GM12872 (cell line): Measurements from ENCODE around the gene EVI5L.

ENCODE experiments used
- CTCF ChIP-seq: IDR thresholded peaks from 3 replicates; pipeline ENCODE4 v1.5.1; 2011; ENCODE audit warnings: low read depth, mild to moderate bottlenecking, low read length, moderate library complexity; ENCODE audit not compliant: insufficient read depth

Gene EVI5L

GRCh38 chr19:7831452-7831851 lies 1.4 kb downstream of the EVI5L start:
- TF ChIP-seq CTCF: peak; percentile 26; the same call in 1 of the 3 replicates

GRCh38 chr19:7832009-7832408 lies 2.0 kb downstream of the EVI5L start:
- no peak for TF ChIP-seq CTCF

- TF ChIP-seq CTCF: no peak
Observed at GRCh38 chr19:7832781-7833180, 2.8 kb downstream of the EVI5L start.

- TF ChIP-seq CTCF: no peak
Observed at GRCh38 chr19:7833225-7834099, 3.4 kb downstream of the EVI5L start.

- TF ChIP-seq CTCF: no peak
Observed at GRCh38 chr19:7839476-7839875, 9.5 kb downstream of the EVI5L start.

- no peak for TF ChIP-seq CTCF
Observed at GRCh38 chr19:7840629-7841028, 10.6 kb downstream of the EVI5L start.

- no peak for TF ChIP-seq CTCF
Observed at GRCh38 chr19:7841751-7842660, 12.0 kb downstream of the EVI5L start.
